Measurements from ENCODE around the gene MEIOB.

DNA sequence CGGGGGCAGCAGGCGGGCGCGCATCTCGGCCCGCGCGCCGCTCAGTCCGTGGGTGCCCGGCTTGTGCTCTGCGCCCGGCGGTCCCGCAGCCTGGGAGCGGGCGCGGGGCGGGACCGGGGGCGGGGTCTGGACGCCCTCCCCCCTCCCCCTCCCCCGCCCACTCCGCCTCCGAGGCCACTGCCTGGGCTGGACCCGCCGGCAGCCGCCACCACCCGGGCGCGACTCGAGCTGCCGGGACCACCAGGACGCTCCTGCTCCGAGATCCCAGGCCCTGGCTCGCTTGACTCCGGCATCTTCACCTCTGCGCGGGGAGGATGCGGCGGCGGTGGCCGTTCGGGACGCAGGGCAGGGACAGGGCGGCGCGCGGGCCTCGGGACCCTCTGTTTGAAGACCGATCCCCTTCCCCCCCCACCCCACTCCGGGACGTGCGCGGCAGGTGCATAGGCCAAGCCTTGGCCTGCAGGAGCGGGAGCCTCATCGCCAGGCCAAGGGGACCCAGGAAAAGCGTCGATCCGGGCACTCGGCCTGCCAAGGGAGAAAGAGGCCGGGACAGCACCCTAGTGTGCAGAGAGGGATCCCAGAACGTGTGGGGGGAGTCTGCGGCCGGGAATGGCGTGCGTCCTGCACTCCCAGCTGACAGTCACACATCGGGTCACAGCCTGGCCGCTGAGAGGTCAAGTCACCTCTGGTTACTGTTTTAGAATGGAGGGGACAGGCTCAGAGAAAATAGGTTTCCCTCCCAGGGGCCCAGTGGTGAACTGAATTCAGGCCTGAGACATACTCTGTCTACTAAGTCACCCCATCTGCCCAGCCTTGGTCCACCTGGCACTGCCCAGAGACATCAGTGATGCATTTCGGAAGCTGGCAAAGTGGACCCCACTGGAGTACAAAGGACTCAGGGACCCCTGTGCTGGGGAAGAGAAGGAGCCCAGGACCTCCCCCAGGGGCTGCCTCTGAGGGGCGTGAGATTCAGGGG, 46.7 kb upstream of the MEIOB start, which contains the start of gene HS3ST6:
- no peak for TF ChIP-seq ZNF660 (tag by site-specific recombination; IDR thresholded peaks at IDR 0.05)
- no peak for TF ChIP-seq ZSCAN16 (tag by site-specific recombination; IDR thresholded peaks at IDR 0.05)
- TF ChIP-seq OVOL3 (tag by site-specific recombination; IDR thresholded peaks at IDR 0.05) = no peak
- no peak for TF ChIP-seq ZFP3 (tag by site-specific recombination; IDR thresholded peaks at IDR 0.05; ENCODE audit: low read depth)
- no peak for TF ChIP-seq ZNF610 (tag by site-specific recombination; IDR thresholded peaks at IDR 0.05; ENCODE audit: borderline replicate concordance)
- TF ChIP-seq ZNF624 (tag by site-specific recombination; IDR thresholded peaks at IDR 0.05) = no peak
